C4-2B (cell line): ENCODE measurements around the gene SLC15A2.

Experiments
- ZFX ChIP-seq: fragments of 450-650 bp; IDR thresholded peaks from 2 replicates; pipeline ENCODE4 v1.6.1; 2017
- TF ChIP-seq, protein P1 (sequence below): fragments of 450-650 bp; conservative IDR thresholded peaks from 2 replicates; pipeline ENCODE4 v1.5.1; 2017; ENCODE audit warnings: mild to moderate bottlenecking

GRCh38 chr3:121980450-121980796, 86.2 kb downstream of the SLC15A2 start:
- TF ChIP-seq, protein P1, sequence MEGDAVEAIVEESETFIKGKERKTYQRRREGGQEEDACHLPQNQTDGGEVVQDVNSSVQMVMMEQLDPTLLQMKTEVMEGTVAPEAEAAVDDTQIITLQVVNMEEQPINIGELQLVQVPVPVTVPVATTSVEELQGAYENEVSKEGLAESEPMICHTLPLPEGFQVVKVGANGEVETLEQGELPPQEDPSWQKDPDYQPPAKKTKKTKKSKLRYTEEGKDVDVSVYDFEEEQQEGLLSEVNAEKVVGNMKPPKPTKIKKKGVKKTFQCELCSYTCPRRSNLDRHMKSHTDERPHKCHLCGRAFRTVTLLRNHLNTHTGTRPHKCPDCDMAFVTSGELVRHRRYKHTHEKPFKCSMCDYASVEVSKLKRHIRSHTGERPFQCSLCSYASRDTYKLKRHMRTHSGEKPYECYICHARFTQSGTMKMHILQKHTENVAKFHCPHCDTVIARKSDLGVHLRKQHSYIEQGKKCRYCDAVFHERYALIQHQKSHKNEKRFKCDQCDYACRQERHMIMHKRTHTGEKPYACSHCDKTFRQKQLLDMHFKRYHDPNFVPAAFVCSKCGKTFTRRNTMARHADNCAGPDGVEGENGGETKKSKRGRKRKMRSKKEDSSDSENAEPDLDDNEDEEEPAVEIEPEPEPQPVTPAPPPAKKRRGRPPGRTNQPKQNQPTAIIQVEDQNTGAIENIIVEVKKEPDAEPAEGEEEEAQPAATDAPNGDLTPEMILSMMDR: no peak
- TF ChIP-seq ZFX: no peak
